SK-N-MC (cell line): ENCODE results near the gene OR10H3.

Source experiments
- EZH2 ChIP-seq: fragments of 200-600 bp; sonication (generic); IDR thresholded peaks from one replicate; pipeline ENCODE4 v1.6.1; 2017; ENCODE audit warnings: antibody characterized with exemption
- POLR2AphosphoS5 ChIP-seq: IDR thresholded peaks from 2 replicates; pipeline ENCODE4 v1.6.1; 2012; ENCODE audit warnings: mild to moderate bottlenecking, low read depth, low read length, borderline replicate concordance

DNA sequence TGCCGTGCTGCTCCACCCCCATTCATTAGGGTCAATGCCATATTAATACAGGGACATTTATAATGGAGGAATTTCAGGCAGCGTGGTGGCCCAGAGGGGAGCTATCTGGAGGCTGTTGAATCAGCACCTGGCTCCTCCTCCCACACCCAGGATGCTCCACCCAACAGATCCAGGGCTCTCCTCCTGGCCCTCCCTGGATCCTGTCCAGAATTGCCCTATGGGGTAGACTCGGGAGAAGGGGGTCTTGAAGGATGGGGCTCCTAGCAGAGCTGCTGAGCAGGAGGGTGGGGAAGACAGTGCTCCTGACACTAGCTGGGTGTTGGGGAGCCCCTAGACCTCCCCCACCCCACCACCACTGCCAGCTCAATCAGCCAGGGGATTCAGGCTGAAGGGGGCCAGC is 44.4 kb downstream of the OR10H3 start:
- TF ChIP-seq POLR2AphosphoS5 (no peak), EZH2 (no peak)
